Amygdala (tissue), 56 donors: ENCODE measurements around the gene SURF6.
"Not testable (repeated sequence)": the region's sequence is repeated elsewhere in the genome, so short reads cannot be mapped to it uniquely, and the experiment has no call there.

ENCODE experiments used
- DNase-seq, 56 donors: peaks; one replicate each; lab custom pipeline; 2025; lab: John Stamatoyannopoulos, UW

The SURF6 gene

DNA sequence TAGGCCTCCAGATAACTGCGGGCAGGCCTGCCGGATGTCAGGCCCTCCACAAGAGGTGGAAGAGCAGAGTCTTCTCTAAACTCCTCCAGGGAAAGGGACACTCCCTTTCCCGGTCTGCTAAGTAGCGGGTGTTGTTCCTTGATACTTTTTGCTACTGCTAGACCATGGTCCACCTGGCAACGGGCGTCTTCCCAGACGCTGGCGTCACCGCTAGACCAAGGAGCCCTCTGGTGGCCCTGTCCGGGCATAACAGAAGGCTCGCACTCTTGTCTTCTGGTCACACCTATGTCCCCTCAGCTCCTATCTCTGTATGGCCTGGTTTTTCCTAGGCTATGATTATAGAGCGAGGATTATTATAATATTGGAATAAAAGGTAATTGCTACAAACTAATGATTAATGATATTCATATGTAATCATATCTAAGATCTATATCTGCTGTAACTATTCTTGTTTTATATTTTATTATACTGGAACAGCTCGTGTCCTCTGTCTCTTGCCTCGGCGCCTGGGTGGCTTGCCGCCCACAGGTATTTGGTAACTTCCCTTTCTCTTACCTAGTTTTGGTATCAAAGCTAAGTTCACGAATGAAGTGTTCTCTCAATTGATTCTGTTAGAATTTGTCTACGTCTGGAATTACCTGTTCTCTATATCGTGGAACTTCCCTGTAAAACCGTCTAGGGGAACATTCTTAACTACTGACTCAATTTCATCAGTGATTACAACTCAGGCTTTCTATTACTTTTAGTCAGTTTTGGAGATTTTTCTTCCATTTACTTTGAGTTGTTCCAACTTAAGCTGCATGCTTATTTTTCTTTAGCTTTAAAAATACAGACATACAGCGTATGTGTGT, 6.5 kb downstream of the SURF6 start:
- DNase-seq, result peak in 5 of 56 donors; percentile 10 to 35 (median 21)

DNA sequence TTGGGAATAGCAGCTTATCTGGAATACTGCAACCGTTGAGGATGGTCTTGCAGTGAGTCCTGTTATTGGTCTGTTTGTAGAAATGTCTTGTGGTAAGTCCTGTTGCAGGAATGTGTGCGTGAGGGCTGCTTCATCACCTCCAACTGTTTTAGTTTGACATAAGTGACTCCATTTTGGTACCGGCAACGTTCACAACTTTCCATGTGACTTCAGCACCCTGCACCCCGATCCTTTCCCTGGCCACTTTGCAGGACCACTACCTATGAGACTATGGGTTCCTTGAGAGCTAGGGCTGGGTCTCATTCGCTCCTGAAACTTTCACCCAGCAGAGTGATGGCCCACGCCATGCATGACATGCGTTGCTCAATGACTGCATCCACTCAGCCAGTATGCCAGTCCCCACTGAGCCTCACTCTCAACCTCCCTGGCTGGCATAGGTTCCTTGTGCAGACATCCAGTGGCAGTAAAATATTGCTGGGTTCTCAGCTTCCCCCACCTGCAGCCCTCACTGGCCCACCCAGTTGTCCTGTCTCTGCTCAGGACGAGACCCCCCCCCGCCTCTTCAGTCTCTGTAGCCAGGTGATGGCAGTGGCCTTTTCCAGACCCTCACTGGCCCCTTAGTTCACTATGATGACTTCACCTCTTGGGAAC, 8.0 kb downstream of the SURF6 start:
- no peak for DNase-seq

DNA sequence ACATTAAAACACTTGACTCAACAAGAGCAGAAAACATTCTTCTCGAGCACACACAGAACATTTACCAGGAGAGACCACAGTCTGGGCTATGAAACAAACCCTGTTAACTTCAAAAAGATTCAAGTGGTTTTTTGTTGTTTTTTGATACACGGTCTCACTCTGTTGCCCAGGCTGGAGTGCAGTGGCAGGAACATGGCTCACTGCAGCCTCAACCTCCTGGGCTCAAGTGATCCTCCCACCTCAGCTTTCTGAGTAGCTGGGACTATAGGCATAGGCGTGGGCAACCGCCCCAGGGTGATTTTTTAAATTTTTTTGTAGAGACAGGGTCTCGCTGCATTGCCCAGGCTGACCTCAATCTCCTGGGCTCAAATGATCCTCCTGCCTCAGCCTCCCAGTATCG, 9.0 kb downstream of the SURF6 start:
- DNase-seq, result not testable (repeated sequence)

DNA sequence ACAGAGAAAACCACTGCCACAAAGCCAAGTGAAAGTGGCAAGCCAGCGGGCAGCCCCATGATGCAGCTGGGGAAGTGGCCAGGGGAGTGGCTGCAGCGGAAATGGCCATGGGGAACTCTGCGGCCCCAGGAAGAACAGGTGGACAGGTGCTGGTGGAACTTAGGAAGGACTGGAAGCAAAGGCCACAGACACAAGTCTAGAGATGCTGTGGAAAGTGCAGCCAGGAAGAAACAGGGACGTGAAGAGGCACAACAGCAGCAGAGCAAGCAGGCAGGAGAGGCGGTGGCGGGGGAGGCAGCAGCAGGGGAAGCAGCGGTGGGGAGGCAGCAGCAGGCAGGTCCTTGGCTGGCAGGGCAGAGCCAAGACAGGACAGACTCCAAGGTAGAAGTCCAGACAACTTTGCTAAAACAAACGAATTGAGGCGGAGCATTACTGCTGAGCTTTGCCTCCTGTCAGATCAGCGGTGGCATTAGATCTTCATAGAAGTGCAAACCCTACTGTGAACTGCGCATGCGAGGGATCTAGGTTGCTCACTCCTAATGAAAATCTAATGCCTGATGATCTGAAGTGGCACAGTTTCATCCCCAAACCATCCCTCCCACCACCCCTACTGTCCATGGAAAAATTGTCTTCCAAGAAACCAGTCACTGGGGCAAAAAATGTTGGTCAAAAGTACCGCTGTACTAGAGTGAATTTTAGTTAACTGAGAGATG, 11.8 kb downstream of the SURF6 start:
- no peak for DNase-seq

DNA sequence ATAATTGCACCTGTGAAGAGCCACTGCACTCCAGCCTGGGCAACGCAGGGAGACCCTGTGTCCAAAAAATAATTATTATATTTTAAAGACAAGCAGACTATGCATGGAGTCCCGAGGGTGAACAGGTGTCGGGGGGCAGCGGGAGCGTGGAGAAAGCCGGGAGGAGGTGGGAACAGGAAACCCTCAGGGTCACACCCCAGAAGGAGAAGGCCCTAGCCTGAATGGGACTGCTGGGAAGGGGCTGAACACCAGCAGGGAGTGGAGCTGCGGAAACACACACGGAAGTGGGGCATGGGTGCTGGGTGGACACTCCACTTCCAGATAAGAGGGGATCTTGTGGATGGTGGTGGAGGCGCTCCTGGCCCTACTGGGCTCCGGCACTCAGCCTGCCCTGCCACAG, 12.8 kb downstream of the SURF6 start:
- no peak for DNase-seq

DNA sequence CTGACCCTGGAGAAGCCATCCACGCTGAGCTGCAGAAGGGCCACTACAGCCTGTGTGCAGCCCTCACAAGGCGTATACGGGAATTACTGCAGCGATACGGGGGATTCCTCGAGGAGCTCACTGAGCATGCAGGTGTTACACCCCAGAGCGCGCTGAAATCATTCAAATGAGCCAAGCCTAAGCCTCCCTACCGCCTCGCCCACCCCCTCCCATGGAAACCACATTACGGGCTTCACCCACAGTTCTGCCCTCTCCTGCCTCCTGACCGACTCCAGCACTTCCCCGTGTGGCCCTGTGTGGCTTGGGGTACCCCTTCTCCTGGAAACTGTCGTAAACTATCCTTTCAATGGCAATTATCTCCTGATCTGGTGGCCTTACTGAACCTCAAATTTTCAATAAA, 13.3 kb downstream of the SURF6 start:
- DNase-seq, result no peak

DNA sequence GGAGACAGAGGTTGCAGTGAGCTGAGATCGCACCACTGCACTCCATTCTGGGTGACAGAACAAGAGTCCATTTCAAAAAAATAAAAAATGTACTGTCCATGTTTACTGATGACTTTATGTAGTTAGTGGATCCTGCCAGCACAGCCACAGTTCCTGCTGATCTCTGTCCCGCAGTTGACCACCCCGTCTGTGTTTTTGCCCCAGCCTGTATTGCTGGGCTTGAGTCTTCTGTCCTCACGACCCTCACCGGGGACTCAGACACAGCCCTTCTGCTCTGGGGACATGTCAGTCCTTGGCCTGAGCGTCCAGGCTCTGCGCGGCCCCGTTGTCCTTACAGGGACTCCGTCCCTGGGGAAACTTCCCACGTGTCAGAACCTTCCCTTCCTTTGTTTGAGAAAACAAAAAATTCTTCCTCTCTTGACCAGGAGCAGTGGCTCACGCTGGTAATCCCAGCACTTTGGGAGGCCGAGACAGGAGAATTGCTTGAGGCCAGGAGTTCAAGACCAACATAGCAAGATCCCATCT, 14.5 kb downstream of the SURF6 start:
- no peak for DNase-seq

DNA sequence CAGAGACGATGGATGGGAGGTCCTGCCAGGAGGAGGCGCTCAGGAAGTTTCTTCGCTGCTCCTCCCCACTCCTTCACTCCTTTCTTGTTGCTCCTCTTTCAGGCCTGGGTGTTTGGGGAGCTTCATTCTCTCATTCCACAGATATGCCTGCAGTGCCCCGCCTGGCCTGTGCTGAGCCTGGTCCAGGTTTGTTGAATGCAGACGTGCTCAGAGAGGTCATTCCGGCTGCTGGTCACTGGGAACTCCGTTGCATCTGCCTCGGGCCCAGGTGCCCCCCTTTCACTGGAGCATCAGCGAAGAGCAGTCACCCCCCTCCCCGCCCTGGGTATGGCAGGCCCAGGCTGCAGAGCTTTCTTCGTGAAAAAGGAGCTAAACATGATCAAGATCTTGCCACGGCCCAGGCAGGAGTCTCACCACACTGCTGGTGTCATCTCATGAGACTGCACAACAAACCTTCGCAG, 15.5 kb downstream of the SURF6 start:
- DNase-seq, result no peak

DNA sequence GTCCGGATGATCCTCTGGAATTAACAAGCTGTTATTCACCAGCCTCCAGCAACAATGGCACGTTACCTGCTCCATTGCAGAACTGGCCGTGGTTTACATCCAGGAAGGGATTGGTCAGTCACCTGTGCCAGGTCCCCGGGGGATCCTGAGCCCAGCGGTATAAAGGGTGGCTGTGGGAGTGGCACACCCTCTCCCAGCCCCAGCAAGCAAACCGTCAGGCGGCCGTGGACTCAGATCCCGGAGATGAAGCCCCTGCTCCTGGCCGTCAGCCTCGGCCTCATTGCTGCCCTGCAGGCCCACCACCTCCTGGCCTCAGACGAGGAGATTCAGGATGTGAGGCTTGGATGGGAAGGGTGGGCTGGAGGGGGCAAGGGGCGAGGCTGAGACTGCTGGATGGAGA, 18.4 kb downstream of the SURF6 start:
- not testable (repeated sequence) for DNase-seq

DNA sequence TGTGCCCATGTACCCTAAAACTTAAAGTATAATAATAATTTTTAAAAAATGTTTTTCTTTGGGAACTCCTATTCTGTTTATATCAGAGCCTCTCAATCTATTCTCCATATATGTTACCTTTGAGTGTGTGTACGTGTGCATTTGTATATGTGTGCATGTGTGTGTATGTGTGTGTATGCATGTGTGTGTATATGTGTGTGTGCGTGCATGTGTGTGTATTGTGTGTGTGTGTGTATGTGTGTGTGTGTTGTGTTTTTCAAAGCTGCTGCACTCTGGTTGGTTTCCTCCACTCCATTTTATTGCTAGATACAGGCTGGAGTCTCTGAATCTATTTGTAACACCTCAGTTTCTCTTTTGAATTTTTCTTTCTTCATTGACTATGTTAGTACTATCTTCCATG, 20.0 kb downstream of the SURF6 start:
- no peak for DNase-seq

DNA sequence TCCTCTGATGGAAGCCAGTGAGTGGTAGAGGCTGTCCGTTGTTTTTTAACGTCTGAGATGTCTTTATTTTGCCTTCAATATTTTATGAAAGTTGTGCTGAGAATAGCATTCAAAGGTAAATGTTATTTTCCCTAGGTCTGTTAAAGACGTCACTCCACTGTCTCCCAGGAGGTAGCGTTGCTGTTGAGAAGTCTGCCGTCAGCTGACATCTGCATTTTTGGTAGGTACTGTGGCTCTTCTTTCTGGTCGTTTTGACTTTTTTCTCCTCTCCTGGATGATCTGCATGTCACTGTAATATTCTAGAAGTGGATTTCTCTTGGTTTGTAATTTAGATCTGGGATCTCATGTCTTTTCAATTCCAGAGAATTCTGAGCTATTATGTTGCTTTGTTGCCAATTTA, 26.4 kb downstream of the SURF6 start:
- no peak for DNase-seq

DNA sequence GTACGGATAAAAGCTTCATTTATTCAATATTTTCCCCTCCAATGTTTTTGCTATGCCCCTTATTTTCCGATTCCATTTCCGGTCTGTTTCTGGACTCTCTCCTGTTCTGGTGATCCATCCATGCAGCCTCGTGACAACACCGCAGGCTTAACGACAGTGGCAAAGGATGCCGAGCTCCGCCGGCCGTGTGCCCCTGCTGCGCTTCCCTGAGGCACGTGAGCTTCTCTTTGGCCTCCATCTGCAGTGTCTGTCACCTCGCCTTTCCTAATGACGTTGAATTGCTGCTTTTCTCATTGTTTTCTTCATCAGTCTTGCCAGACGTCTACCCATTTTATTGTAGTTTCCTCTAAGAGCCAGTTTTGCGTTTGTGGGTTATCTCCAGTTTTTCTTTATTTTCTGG, 28.7 kb downstream of the SURF6 start:
- DNase-seq, result no peak

DNA sequence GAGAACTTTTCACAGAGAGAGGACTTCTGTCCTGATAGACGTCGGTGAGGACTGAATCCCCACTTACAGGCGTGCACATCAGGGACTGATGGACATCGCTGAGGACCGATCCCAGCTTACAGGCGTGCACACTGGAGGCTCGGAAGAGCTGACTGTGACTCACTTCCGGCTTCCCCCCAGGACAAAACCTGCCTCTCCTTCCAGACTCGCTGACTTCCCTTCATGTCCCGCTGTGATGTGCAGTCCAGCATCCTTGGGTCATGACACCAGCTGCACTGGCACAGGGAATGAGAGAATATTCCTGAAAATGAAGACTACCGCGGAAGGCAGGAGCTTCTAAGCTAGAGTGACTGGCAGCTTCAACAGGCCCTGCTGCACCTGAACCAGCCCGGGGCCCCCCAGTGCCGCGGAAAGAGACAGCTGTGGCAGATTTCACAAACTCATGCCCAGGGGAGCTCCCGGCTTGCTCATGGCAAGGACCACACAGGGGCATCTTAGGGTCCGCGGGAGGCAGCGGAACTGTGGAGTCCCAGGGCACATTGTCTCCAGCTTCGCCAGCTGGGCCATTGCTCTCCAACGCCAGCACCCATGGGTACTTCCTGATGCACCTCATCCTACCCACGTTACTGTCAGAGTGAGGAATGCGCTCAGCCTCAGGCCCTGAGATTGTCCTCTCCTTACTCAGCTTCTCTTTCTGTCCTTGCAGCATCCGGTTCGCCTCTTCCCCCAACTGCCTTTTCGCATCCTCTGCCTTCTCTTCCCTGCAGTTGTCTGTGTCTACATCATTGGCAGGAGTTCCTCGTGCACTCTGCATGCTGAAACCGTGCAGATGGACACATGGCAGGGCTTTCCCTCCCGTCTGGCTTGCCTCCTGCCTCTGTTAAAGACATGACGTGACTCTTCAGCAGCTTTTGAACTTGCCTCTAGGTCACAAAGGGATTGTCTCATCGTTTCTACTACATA, 29.5 kb downstream of the SURF6 start:
- DNase-seq, result no peak

DNA sequence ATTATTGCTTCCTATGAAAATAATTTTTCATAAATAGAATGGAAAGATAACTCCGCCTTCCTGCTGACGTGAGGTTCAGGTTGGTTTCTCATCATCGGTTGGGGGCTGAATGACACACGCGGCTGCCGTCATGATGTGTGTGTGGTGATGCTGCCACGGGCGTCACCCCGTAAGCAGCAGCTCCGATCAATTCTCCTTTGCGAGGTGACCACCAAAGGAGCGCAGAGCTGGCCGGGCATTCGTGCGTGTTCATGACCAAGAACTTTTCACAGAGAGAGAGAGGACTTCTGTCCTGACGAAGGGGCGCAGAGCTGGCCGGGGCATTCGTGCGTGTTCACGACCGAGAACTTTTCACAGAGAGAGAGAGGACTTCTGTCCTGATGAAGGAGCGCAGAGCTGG, 30.3 kb downstream of the SURF6 start:
- DNase-seq, result no peak

DNA sequence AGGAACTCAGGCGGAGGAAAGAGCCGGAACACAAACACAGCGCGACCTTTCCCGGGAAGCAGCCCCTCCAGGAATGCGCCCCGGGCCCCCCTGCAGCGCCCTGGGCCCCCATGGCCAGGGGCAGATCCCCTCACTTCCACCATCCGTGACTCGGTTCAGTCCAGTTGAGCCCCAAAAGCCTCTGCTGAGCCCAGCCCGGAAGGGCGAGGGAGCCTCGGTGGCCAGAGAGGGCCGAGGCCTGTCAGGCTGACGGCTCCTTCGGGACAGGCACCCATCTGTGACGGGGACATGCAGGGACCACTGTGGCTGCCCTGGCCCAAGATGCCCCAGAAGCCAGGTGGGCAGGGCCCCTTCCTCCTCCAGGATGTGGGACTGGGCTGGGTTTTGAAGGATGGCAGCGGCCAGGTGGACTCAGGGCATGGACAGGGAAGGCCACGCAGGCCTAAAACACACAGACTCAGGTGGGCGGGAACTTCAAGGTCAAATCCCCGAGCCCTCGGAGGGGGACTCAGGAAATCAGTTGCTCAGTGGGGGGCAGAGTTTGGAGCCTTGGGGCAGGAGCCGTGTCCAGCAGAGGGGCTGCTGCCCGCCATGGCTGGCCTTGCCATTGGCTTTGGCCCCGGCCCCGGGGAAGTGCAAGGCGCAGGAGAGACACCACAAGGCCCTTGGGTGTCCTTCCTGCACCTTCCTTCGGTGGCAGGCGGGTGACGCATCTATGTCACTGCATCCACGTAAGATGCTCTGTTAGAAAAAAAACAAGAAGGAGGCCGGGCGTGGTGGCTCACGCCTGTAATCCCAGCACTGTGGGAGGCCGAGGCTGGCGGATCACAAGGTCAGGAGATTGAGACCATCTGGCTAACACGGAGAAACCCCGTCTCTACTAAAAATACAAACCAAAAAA, 31.3 kb downstream of the SURF6 start:
- no peak for DNase-seq

DNA sequence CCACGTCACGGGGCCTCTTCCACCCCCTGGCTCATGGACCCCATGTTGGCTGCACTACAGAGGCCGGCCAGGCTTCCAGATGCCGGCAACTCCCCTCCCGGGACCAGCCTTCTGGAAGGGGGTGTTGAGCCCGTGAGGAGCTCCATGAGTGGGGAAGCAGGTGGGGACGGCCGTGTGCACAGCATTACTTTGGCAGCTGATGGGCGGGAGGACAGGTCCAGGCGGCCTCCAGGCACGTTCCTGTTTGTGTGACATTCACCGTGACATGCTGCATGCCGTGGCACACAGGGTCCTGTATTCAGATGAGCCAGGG, 31.9 kb downstream of the SURF6 start:
- no peak for DNase-seq

DNA sequence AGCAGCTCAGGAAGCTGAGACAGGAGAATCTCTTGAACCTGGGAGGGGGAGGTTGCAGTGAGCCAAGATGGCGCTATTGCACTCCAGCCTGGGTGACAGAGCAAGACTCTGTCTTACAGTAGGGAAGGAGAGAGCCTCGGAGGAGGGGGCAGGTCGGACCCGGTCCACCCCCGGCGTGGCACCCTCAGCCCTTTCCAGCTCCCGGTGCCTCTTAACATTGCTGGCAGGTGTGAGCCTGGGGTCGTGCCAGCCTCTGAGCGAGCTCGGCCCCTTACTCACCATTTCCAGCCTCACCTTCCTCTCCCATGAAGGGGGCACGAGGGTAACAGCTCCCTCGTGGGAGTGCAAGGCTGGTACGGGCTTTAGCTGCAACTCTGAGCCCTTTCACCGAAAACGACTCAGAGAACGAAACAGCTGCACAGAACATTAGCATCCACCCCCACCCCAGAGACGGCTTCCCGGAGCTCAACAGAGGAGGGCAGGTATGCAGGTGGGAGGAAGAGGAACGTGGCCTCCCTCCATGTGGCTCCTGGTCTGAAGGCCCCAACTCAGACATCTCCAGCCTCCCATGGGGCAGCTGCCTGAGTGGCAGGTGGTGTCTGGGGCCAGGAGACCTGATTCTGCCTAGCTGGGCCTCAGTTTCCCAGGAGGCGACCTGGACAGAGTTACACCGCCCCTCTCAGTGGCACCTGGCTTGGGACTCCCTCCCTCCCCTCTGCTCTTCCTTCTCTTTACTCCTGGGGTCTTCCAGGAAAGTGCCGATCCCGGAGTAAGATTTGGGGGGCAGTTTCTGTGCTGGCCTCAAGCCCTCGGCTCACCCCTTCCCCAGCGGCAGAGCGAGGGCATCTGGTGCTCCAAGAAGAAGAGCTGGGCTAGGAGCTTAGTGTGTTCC, 32.5 kb downstream of the SURF6 start:
- DNase-seq, result no peak
